Measurements from ENCODE around the gene XRCC5.
A peak's percentile ranks its signal among the peaks of the same experiment; 100 is the strongest.

Gene XRCC5

GRCh38 chr2:216222650-216223352 lies 113.7 kb downstream of the XRCC5 start:
- Histone ChIP-seq H2AFZ (ENCODE audit: low read depth, low read length, severe bottlenecking) (no peak overlapping the region), H3K4me3 (ENCODE audit: insufficient read depth, low read length, poor library complexity, severe bottlenecking) (no peak overlapping the region), H3K27ac (ENCODE audit: low read depth, low read length) (peak overlapping the region; percentile 56), H3K9me2 (replicated peaks; ENCODE audit: insufficient read depth, low read length) (no peaks in the 10 kb centered on the region), H3K27me3 (ENCODE audit: low read length) (no peaks in the 10 kb centered on the region), H3K4me2 (ENCODE audit: low read depth, low read length, poor library complexity, severe bottlenecking) (peak overlapping the region; percentile 40), H3F3A (ENCODE audit: insufficient read depth) (no peaks in the 10 kb centered on the region), H3K79me2 (ENCODE audit: insufficient read depth, low read length) (no peaks in the 10 kb centered on the region), H4K20me1 (ENCODE audit: low read depth, low read length) (no peaks in the 10 kb centered on the region), H3K9me3 (ENCODE audit: insufficient read depth, low read length) (no peaks in the 10 kb centered on the region), H3K36me3 (ENCODE audit: low read length) (no peaks in the 10 kb centered on the region), H3K9ac (ENCODE audit: low read length) (peak overlapping the region; percentile 22; the same call in 1 of the 2 replicates)
- TF ChIP-seq EZH2phosphoT487 (conservative IDR thresholded peaks at IDR 0.05; ENCODE audit: low read length) = no peak
- peak; percentile 19 for TF ChIP-seq CTCF (IDR thresholded peaks at IDR 0.05; ENCODE audit: insufficient read depth, low read length, poor library complexity, severe bottlenecking)

- no peak overlapping the region for H3K4me2 ChIP-seq (ENCODE audit: low read depth, low read length, poor library complexity, severe bottlenecking)
- no peak overlapping the region for H2AFZ ChIP-seq (ENCODE audit: low read depth, low read length, severe bottlenecking)
These were observed 115.2 kb downstream of the XRCC5 start for GRCh38 chr2:216224388-216224787.

GRCh38 chr2:216229277-216229914 lies 120.2 kb downstream of the XRCC5 start:
- Histone ChIP-seq H3K79me2 (ENCODE audit: insufficient read depth, low read length) (no peaks in the 10 kb centered on the region), H3K36me3 (ENCODE audit: low read length) (peaks cover 8% of the 10 kb centered on the region; the same call in 1 of the 2 replicates), H2AFZ (ENCODE audit: low read depth, low read length, severe bottlenecking) (no peak overlapping the region), H3K27ac (ENCODE audit: low read depth, low read length) (no peak overlapping the region), H4K20me1 (ENCODE audit: low read depth, low read length) (no peaks in the 10 kb centered on the region), H3K27me3 (ENCODE audit: low read length) (no peaks in the 10 kb centered on the region), H3F3A (ENCODE audit: insufficient read depth) (0 out of 2 replicates have a peak, but pooled peaks cover 3% of the 10 kb centered on the region), H3K4me3 (ENCODE audit: insufficient read depth, low read length, poor library complexity, severe bottlenecking) (no peak overlapping the region), H3K9ac (ENCODE audit: low read length) (no peak overlapping the region), H3K9me2 (replicated peaks; ENCODE audit: insufficient read depth, low read length) (no peaks in the 10 kb centered on the region), H3K9me3 (ENCODE audit: insufficient read depth, low read length) (peaks cover 11% of the 10 kb centered on the region; the same call in 1 of the 2 replicates), H3K4me2 (ENCODE audit: low read depth, low read length, poor library complexity, severe bottlenecking) (no peak overlapping the region)
- TF ChIP-seq EZH2phosphoT487 (conservative IDR thresholded peaks at IDR 0.05; ENCODE audit: low read length) (no peak), CTCF (IDR thresholded peaks at IDR 0.05; ENCODE audit: insufficient read depth, low read length, poor library complexity, severe bottlenecking) (no peak)

More at GRCh38 chr2:216224388-216224787, 115.2 kb downstream of the XRCC5 start:
- TF ChIP-seq CTCF (IDR thresholded peaks at IDR 0.05; ENCODE audit: insufficient read depth, low read length, poor library complexity, severe bottlenecking) (no peak), EZH2phosphoT487 (conservative IDR thresholded peaks at IDR 0.05; ENCODE audit: low read length) (no peak)
- no peak overlapping the region for H3K4me3 ChIP-seq (ENCODE audit: insufficient read depth, low read length, poor library complexity, severe bottlenecking)
- no peaks in the 10 kb centered on the region for H3K9me2 ChIP-seq (replicated peaks; ENCODE audit: insufficient read depth, low read length)
- no peaks in the 10 kb centered on the region for H3K27me3 ChIP-seq (ENCODE audit: low read length)
- no peaks in the 10 kb centered on the region for H3K36me3 ChIP-seq (ENCODE audit: low read length)
- no peak overlapping the region for H3K27ac ChIP-seq (ENCODE audit: low read depth, low read length)
- H3K9me3 ChIP-seq (ENCODE audit: insufficient read depth, low read length) = no peaks in the 10 kb centered on the region
- H4K20me1 ChIP-seq (ENCODE audit: low read depth, low read length) = no peaks in the 10 kb centered on the region
- no peaks in the 10 kb centered on the region for H3K79me2 ChIP-seq (ENCODE audit: insufficient read depth, low read length)
- H3F3A ChIP-seq (ENCODE audit: insufficient read depth) = 0 out of 2 replicates have a peak, but pooled peaks cover 3% of the 10 kb centered on the region
- no peak overlapping the region for H3K9ac ChIP-seq (ENCODE audit: low read length)

Data from SU-DHL-6 (cell line).